H1 (cell line): ENCODE measurements around the gene HDAC11. TPM values are rescaled to one million over a fixed set of nuclear protein-coding genes. Genes with fewer than 3 reads are reported as not detected.

ENCODE experiments used
- BCL11A ChIP-seq, 2 experiments: IDR thresholded peaks; one replicate each; pipeline ENCODE4 v1.6.1; 2011; ENCODE audit warnings: low read depth in 2 of 2, low read length in 2 of 2, mild to moderate bottlenecking in 2 of 2
- CREB1 ChIP-seq: IDR thresholded peaks from 2 replicates; pipeline ENCODE4 v1.6.1; 2012; ENCODE audit warnings: inconsistent platforms
- EGR1 ChIP-seq: IDR thresholded peaks from 2 replicates; pipeline ENCODE4 v1.6.1; 2011; ENCODE audit warnings: low read depth, low read length, borderline replicate concordance
- JUN ChIP-seq: IDR thresholded peaks from 2 replicates; pipeline ENCODE4 v1.6.1; 2011; ENCODE audit warnings: low read depth, mild to moderate bottlenecking, improper control_type of control experiment, low read length
- TBP ChIP-seq: IDR thresholded peaks from 2 replicates; pipeline ENCODE4 v1.6.1; 2011; ENCODE audit warnings: low read depth, low read length, improper control_type of control experiment
- polyA plus RNA-seq, 7 experiments: library from polyadenylated mRNA; depleted of rRNA in 3 of 7; stranded (reverse) in 5 of 7; unstranded in 2 of 7; fragments of >200 nt in 5 of 7; fragments of 200-250 nt in 2 of 7; gene quantifications; 1 replicate in 5 of 7; 2 replicates in 1 of 7; 4 replicates in 1 of 7; pipeline versions ENCODE4 v1.2.1 to v1.2.3, GENCODE V29; 2011 to 2013; ENCODE audit warnings: missing spikeins in 2 of 7, mixed read lengths in 2 of 7
- total RNA-seq: library from RNA; stranded (reverse); fragmentation: NEBNext Ultra II Directional; extraction: Animal tissue kit (Norgen Biotek cat#: 25700); gene quantifications from 2 replicates; pipeline ENCODE4 v1.2.1, GENCODE V29; 2021
- TF ChIP-seq, protein P1 (sequence below): fragments of 300-600 bp; sonication (generic); IDR thresholded peaks from 2 replicates; pipeline ENCODE4 v1.7.1; 2012; ENCODE audit warnings: low read length, moderate library complexity, mild to moderate bottlenecking, inconsistent platforms; ENCODE audit not compliant: insufficient replicate concordance
- TF ChIP-seq, protein P2 (sequence below): IDR thresholded peaks from 2 replicates; pipeline ENCODE4 v1.6.1; 2011; ENCODE audit warnings: low read length, improper control_type of control experiment
- TF ChIP-seq, protein P3 (sequence below), 3 experiments: IDR thresholded peaks; 1 replicate in 2 of 3; 2 replicates in 1 of 3; pipeline versions ENCODE4 v1.5.1 to v1.6.1; 2011; ENCODE audit warnings: low read length in 3 of 3, mild to moderate bottlenecking in 3 of 3, inconsistent platforms in 2 of 3, low read depth in 1 of 3, moderate library complexity in 1 of 3; ENCODE audit not compliant: insufficient read depth in 1 of 3; ENCODE audit errors: control extremely low read depth in 1 of 3

The HDAC11 gene
- total and polyA plus RNA-seq, 2 of the 8 experiments (the other 6 are each of a cell fraction or from before 2014, with no cell fraction given), result 6.8 to 7.4 TPM

DNA sequence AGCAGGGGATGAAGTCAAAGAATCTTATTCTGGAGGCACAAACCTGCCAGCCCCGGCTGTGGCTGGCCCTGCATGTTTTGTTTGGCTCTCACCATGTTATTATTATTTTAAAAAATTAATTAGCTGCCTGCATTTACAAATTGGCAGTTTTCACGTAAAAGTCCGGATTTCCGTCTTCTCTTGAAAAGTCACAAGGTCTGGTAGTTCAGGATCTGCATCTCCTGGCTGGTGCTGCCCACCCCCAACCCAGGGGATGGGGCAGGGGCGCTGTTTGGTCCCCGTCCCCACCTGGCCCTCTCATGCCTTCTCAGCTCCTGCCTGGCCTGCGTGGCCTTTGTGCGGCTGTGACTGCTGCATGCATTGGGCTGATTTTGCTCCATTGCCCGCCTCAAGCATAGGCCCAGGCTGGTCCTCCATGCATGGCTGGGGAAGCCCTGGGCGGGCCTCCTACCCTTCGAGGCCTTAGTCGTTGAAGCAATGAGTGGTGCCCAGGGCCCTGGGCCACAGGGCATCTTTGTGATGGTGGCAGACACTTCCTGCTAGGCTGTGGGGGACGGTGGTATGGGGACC is 70.8 kb downstream of the HDAC11 start (continued):
- TF ChIP-seq, protein P1, sequence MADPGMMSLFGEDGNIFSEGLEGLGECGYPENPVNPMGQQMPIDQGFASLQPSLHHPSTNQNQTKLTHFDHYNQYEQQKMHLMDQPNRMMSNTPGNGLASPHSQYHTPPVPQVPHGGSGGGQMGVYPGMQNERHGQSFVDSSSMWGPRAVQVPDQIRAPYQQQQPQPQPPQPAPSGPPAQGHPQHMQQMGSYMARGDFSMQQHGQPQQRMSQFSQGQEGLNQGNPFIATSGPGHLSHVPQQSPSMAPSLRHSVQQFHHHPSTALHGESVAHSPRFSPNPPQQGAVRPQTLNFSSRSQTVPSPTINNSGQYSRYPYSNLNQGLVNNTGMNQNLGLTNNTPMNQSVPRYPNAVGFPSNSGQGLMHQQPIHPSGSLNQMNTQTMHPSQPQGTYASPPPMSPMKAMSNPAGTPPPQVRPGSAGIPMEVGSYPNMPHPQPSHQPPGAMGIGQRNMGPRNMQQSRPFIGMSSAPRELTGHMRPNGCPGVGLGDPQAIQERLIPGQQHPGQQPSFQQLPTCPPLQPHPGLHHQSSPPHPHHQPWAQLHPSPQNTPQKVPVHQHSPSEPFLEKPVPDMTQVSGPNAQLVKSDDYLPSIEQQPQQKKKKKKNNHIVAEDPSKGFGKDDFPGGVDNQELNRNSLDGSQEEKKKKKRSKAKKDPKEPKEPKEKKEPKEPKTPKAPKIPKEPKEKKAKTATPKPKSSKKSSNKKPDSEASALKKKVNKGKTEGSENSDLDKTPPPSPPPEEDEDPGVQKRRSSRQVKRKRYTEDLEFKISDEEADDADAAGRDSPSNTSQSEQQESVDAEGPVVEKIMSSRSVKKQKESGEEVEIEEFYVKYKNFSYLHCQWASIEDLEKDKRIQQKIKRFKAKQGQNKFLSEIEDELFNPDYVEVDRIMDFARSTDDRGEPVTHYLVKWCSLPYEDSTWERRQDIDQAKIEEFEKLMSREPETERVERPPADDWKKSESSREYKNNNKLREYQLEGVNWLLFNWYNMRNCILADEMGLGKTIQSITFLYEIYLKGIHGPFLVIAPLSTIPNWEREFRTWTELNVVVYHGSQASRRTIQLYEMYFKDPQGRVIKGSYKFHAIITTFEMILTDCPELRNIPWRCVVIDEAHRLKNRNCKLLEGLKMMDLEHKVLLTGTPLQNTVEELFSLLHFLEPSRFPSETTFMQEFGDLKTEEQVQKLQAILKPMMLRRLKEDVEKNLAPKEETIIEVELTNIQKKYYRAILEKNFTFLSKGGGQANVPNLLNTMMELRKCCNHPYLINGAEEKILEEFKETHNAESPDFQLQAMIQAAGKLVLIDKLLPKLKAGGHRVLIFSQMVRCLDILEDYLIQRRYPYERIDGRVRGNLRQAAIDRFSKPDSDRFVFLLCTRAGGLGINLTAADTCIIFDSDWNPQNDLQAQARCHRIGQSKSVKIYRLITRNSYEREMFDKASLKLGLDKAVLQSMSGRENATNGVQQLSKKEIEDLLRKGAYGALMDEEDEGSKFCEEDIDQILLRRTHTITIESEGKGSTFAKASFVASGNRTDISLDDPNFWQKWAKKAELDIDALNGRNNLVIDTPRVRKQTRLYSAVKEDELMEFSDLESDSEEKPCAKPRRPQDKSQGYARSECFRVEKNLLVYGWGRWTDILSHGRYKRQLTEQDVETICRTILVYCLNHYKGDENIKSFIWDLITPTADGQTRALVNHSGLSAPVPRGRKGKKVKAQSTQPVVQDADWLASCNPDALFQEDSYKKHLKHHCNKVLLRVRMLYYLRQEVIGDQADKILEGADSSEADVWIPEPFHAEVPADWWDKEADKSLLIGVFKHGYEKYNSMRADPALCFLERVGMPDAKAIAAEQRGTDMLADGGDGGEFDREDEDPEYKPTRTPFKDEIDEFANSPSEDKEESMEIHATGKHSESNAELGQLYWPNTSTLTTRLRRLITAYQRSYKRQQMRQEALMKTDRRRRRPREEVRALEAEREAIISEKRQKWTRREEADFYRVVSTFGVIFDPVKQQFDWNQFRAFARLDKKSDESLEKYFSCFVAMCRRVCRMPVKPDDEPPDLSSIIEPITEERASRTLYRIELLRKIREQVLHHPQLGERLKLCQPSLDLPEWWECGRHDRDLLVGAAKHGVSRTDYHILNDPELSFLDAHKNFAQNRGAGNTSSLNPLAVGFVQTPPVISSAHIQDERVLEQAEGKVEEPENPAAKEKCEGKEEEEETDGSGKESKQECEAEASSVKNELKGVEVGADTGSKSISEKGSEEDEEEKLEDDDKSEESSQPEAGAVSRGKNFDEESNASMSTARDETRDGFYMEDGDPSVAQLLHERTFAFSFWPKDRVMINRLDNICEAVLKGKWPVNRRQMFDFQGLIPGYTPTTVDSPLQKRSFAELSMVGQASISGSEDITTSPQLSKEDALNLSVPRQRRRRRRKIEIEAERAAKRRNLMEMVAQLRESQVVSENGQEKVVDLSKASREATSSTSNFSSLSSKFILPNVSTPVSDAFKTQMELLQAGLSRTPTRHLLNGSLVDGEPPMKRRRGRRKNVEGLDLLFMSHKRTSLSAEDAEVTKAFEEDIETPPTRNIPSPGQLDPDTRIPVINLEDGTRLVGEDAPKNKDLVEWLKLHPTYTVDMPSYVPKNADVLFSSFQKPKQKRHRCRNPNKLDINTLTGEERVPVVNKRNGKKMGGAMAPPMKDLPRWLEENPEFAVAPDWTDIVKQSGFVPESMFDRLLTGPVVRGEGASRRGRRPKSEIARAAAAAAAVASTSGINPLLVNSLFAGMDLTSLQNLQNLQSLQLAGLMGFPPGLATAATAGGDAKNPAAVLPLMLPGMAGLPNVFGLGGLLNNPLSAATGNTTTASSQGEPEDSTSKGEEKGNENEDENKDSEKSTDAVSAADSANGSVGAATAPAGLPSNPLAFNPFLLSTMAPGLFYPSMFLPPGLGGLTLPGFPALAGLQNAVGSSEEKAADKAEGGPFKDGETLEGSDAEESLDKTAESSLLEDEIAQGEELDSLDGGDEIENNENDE, result no peak
- TF ChIP-seq TBP (no peak), BCL11A (IDR thresholded peaks at IDR 0.05; ENCODE audit: low read depth in 2 of 2, low read length in 2 of 2) (no peak), JUN (no peak), CREB1 (no peak), EGR1 (no peak)
- TF ChIP-seq, protein P2, sequence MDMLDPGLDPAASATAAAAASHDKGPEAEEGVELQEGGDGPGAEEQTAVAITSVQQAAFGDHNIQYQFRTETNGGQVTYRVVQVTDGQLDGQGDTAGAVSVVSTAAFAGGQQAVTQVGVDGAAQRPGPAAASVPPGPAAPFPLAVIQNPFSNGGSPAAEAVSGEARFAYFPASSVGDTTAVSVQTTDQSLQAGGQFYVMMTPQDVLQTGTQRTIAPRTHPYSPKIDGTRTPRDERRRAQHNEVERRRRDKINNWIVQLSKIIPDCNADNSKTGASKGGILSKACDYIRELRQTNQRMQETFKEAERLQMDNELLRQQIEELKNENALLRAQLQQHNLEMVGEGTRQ, result no peak
- TF ChIP-seq, protein P3, sequence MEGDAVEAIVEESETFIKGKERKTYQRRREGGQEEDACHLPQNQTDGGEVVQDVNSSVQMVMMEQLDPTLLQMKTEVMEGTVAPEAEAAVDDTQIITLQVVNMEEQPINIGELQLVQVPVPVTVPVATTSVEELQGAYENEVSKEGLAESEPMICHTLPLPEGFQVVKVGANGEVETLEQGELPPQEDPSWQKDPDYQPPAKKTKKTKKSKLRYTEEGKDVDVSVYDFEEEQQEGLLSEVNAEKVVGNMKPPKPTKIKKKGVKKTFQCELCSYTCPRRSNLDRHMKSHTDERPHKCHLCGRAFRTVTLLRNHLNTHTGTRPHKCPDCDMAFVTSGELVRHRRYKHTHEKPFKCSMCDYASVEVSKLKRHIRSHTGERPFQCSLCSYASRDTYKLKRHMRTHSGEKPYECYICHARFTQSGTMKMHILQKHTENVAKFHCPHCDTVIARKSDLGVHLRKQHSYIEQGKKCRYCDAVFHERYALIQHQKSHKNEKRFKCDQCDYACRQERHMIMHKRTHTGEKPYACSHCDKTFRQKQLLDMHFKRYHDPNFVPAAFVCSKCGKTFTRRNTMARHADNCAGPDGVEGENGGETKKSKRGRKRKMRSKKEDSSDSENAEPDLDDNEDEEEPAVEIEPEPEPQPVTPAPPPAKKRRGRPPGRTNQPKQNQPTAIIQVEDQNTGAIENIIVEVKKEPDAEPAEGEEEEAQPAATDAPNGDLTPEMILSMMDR (IDR thresholded peaks at IDR 0.05; ENCODE audit: control extremely low read depth in 1 of 3, insufficient read depth in 1 of 3, low read depth in 1 of 3, low read length in 3 of 3), result no peak
